Astrocyte (in vitro differentiated cells and primary cell): ENCODE data around the gene SRSF7. TPM values are rescaled to one million over a fixed set of nuclear protein-coding genes. Genes with fewer than 3 reads are reported as not detected.
"Not testable (repeated sequence)": the region's sequence is repeated elsewhere in the genome, so short reads cannot be mapped to it uniquely, and the experiment has no call there.

Experiments
- DNase-seq: peaks from one replicate; pipeline ENCODE4 v3.0.0-alpha.2; 2010; ENCODE audit warnings: low read depth
- FAIRE-seq: peaks from 2 replicates; lab custom pipeline; 2011; peaks lifted over from hg19 to GRCh38; lab: Jason Lieb, UNC
- H2AFZ ChIP-seq: 2 replicates; pipeline ENCODE4 v1.6.0; 2012; ENCODE audit warnings: low read depth, low read length, inconsistent platforms
- H3K27ac ChIP-seq: 2 replicates; pipeline ENCODE4 v1.5.1; 2011; ENCODE audit warnings: low read depth, low read length, inconsistent platforms
- H3K27me3 ChIP-seq: 2 replicates; pipeline ENCODE4 v1.6.0; 2011; ENCODE audit warnings: low read length, inconsistent platforms; ENCODE audit not compliant: insufficient read depth
- H3K36me3 ChIP-seq: 2 replicates; pipeline ENCODE4 v1.5.1; 2011; ENCODE audit warnings: low read length, inconsistent platforms; ENCODE audit not compliant: insufficient read depth
- H3K4me1 ChIP-seq: 2 replicates; pipeline ENCODE4 v1.5.1; 2011; ENCODE audit warnings: low read length, inconsistent platforms; ENCODE audit not compliant: insufficient read depth
- H3K4me2 ChIP-seq: 2 replicates; pipeline ENCODE4 v1.6.0; 2012; ENCODE audit warnings: low read length, inconsistent platforms
- H3K4me3 ChIP-seq: 2 replicates; pipeline ENCODE4 v1.5.1; 2011; ENCODE audit warnings: low read depth, mild to moderate bottlenecking, low read length, inconsistent platforms; ENCODE audit not compliant: insufficient read depth
- H3K79me2 ChIP-seq: 2 replicates; pipeline ENCODE4 v1.6.0; 2012; ENCODE audit warnings: mild to moderate bottlenecking, low read length, inconsistent platforms; ENCODE audit not compliant: insufficient read depth
- H3K9ac ChIP-seq: 2 replicates; pipeline ENCODE4 v1.6.0; 2012; ENCODE audit warnings: mild to moderate bottlenecking, low read length, inconsistent platforms
- H3K9me3 ChIP-seq: 2 replicates; pipeline ENCODE4 v1.5.1; 2012; ENCODE audit warnings: low read depth, mild to moderate bottlenecking, low read length, inconsistent platforms; ENCODE audit not compliant: insufficient read depth
- H4K20me1 ChIP-seq: 2 replicates; pipeline ENCODE4 v1.6.0; 2012; ENCODE audit warnings: low read length, inconsistent platforms; ENCODE audit not compliant: insufficient read depth
- H3K27ac Mint-ChIP-seq: one replicate; pipeline ENCODE4 v1.8.0; 2021; ENCODE audit warnings: mild to moderate bottlenecking, mixed read lengths; ENCODE audit not compliant: unreplicated experiment
- H3K27me3 Mint-ChIP-seq: one replicate; pipeline ENCODE4 v1.8.0; 2021; ENCODE audit warnings: low read depth, mixed read lengths; ENCODE audit not compliant: unreplicated experiment
- H3K36me3 Mint-ChIP-seq: one replicate; pipeline ENCODE4 v1.8.0; 2021; ENCODE audit warnings: low read depth, mixed read lengths; ENCODE audit not compliant: unreplicated experiment
- H3K4me1 Mint-ChIP-seq: one replicate; pipeline ENCODE4 v1.8.0; 2021; ENCODE audit warnings: low read depth, mixed read lengths; ENCODE audit not compliant: unreplicated experiment
- H3K4me3 Mint-ChIP-seq: one replicate; pipeline ENCODE4 v1.8.0; 2021; ENCODE audit warnings: mild to moderate bottlenecking, moderate library complexity, mixed read lengths; ENCODE audit not compliant: unreplicated experiment
- H3K9me3 Mint-ChIP-seq: one replicate; pipeline ENCODE4 v1.8.0; 2021; ENCODE audit warnings: mild to moderate bottlenecking, mixed read lengths; ENCODE audit not compliant: unreplicated experiment
- EZH2 ChIP-seq: IDR thresholded peaks from 2 replicates; pipeline ENCODE4 v1.6.1; 2012; ENCODE audit warnings: mild to moderate bottlenecking, low read length, inconsistent platforms; ENCODE audit not compliant: insufficient read depth
- total RNA-seq: library from RNA; stranded (reverse); gene quantifications from 2 replicates; pipeline ENCODE4 v1.2.1, GENCODE V29; 2021
- TF ChIP-seq, protein P1 (sequence below): IDR thresholded peaks from 2 replicates; pipeline ENCODE4 v1.5.1; 2011; ENCODE audit warnings: low read depth, mild to moderate bottlenecking, inconsistent platforms, low read length, moderate library complexity; ENCODE audit not compliant: insufficient read depth

The SRSF7 gene
- total RNA-seq, 1 donor from 2014 or later, result 120 TPM

DNA sequence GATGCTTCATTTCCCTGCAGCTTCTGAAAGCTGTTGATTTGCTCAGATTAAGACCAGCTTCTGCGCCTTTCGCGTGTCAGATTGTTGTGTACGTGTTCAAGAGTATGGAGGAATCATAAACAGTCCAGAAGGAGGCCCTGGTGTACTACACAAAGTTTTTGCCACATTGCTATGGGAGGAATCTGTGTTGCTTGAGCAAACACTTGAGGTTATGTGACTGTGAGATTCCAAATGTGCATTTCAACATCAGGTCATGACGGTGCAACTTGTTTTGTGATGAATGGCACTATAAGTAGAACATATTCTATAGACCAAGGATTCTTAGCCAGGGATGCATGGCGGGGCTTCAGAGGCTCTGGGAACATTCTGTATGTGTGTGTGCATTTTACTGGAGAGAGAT is 35.0 kb downstream of the SRSF7 start:
- Histone ChIP-seq H3K27ac (no peak overlapping the region), H3K4me3 (no peak overlapping the region), H2AFZ (no peak overlapping the region), H3K9ac (no peak overlapping the region), H3K79me2 (no peaks in the 10 kb centered on the region), H3K36me3 (no peaks in the 10 kb centered on the region), H3K4me2 (no peak overlapping the region), H3K4me1 (peaks cover 12% of the 10 kb centered on the region), H3K9me3 (peaks cover 2% of the 10 kb centered on the region), H3K27me3 (no peaks in the 10 kb centered on the region), H4K20me1 (no peaks in the 10 kb centered on the region)
- H3K9me3 Mint-ChIP-seq, result no peaks in the 10 kb centered on the region
- TF ChIP-seq, protein P1, sequence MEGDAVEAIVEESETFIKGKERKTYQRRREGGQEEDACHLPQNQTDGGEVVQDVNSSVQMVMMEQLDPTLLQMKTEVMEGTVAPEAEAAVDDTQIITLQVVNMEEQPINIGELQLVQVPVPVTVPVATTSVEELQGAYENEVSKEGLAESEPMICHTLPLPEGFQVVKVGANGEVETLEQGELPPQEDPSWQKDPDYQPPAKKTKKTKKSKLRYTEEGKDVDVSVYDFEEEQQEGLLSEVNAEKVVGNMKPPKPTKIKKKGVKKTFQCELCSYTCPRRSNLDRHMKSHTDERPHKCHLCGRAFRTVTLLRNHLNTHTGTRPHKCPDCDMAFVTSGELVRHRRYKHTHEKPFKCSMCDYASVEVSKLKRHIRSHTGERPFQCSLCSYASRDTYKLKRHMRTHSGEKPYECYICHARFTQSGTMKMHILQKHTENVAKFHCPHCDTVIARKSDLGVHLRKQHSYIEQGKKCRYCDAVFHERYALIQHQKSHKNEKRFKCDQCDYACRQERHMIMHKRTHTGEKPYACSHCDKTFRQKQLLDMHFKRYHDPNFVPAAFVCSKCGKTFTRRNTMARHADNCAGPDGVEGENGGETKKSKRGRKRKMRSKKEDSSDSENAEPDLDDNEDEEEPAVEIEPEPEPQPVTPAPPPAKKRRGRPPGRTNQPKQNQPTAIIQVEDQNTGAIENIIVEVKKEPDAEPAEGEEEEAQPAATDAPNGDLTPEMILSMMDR, result no peak
- no peak for TF ChIP-seq EZH2
- DNase-seq (peak; percentile 57), FAIRE-seq (no peak)
- no peaks in the 10 kb centered on the region for H3K27me3 Mint-ChIP-seq
- H3K4me3 Mint-ChIP-seq, result no peak overlapping the region
- H3K36me3 Mint-ChIP-seq, result peaks cover 13% of the 10 kb centered on the region
- H3K27ac Mint-ChIP-seq, result no peak overlapping the region
- peaks cover 5% of the 10 kb centered on the region for H3K4me1 Mint-ChIP-seq

DNA sequence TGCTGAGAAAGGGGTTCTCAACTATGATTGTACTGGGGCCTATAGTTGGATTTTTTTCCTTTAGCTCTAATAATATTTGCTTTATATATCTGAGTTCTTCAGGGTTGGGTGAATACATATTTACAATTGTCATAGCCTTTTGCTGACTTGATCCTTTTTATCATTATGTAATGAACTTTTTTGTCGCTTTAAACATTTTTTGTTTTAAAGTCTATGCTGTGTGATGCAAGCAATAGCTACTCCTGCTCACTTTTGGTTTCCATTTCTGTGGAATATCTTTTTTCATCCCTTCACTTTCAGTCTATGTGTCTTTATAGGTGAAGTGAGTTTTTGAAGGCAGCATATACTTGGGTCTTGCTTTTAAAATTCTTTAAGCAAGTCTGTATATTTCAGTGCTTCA is 36.2 kb downstream of the SRSF7 start:
- not testable (repeated sequence) for H3K4me3 Mint-ChIP-seq, H3K4me2 ChIP-seq, H3K27ac Mint-ChIP-seq, H3K36me3 Mint-ChIP-seq, H3K4me1 ChIP-seq, H3K4me1 Mint-ChIP-seq, H3K9me3 ChIP-seq, H3K9me3 Mint-ChIP-seq, H3K4me3 ChIP-seq, H3K9ac ChIP-seq, H3K27me3 ChIP-seq, H4K20me1 ChIP-seq, H3K79me2 ChIP-seq, FAIRE-seq, H2AFZ ChIP-seq, H3K27ac ChIP-seq, H3K27me3 Mint-ChIP-seq, H3K36me3 ChIP-seq, DNase-seq

DNA sequence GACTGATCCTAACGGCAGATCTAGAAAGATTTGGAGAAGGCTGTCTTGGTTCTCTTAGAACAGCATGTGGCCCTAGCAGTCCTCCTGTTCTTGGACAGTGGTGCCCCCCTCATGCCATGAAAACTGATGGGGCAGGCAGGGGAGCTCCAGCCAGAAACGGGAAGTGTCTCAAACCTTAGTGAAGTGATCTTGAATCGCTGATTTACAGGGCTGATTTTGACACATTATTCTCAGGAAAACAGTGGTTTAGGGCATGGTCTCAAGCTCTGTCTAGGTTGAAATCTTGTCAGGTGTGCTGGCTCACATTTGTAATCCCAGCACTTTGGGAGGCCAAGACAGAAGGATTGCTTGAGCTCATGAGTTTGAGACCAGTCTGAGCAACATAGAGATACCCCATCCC is 37.8 kb downstream of the SRSF7 start:
- H3K4me1 Mint-ChIP-seq, result no peaks in the 10 kb centered on the region
- Histone ChIP-seq H2AFZ (no peak overlapping the region), H3K36me3 (no peaks in the 10 kb centered on the region), H3K9me3 (peaks cover 2% of the 10 kb centered on the region), H3K4me2 (no peak overlapping the region), H3K27ac (no peak overlapping the region), H3K4me1 (no peaks in the 10 kb centered on the region), H3K79me2 (no peaks in the 10 kb centered on the region), H3K27me3 (no peaks in the 10 kb centered on the region), H3K4me3 (no peak overlapping the region), H4K20me1 (no peaks in the 10 kb centered on the region), H3K9ac (no peak overlapping the region)
- no peak overlapping the region for H3K27ac Mint-ChIP-seq
- no peak overlapping the region for H3K4me3 Mint-ChIP-seq
- TF ChIP-seq, protein P1, result no peak
- TF ChIP-seq EZH2, result no peak
- H3K36me3 Mint-ChIP-seq, result peaks cover 6% of the 10 kb centered on the region
- H3K9me3 Mint-ChIP-seq, result no peaks in the 10 kb centered on the region
- no peak for FAIRE-seq
- no peak for DNase-seq
- no peaks in the 10 kb centered on the region for H3K27me3 Mint-ChIP-seq
